ENCODE measurements around the gene PRPS1. TPM values are rescaled to one million over a fixed set of nuclear protein-coding genes. Genes with fewer than 3 reads are reported as not detected.

PRPS1 gene
- total and polyA plus RNA-seq, 4 donors: 11.7 to 42.0 (median 33.0) TPM

DNA sequence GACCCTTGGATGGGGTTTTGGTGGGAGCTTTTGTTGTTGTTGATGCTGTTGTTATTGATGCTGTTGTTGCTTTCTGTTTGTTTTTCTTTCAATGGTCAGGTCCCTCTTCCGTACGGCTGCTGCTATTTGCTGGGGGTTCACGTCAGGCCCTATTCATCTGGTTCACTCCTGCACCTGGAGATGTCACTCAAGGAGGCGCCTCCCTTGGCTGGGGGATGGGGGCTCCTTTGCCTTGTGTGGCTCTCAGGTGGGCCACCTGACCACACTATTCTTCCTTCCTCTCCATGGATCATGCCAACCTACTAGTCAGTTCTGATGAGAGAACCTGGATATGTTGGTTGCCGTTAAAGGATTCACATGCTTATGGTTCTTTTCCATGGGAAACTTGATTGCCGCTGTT lies 39.1 kb upstream of the PRPS1 start:
- TF ChIP-seq, protein P1, sequence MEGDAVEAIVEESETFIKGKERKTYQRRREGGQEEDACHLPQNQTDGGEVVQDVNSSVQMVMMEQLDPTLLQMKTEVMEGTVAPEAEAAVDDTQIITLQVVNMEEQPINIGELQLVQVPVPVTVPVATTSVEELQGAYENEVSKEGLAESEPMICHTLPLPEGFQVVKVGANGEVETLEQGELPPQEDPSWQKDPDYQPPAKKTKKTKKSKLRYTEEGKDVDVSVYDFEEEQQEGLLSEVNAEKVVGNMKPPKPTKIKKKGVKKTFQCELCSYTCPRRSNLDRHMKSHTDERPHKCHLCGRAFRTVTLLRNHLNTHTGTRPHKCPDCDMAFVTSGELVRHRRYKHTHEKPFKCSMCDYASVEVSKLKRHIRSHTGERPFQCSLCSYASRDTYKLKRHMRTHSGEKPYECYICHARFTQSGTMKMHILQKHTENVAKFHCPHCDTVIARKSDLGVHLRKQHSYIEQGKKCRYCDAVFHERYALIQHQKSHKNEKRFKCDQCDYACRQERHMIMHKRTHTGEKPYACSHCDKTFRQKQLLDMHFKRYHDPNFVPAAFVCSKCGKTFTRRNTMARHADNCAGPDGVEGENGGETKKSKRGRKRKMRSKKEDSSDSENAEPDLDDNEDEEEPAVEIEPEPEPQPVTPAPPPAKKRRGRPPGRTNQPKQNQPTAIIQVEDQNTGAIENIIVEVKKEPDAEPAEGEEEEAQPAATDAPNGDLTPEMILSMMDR (IDR thresholded peaks at IDR 0.05; ENCODE audit: control extremely low read depth, extremely low read depth): no peak
- H3K4me3 ChIP-seq: no peak overlapping the region
- H3K36me3 ChIP-seq (ENCODE audit: control insufficient read depth in 4 of 4, insufficient read depth in 4 of 4, low read length in 4 of 4): no peaks in the 10 kb centered on the region
- ATAC-seq (ENCODE audit: insufficient read depth, low FRiP score) (no peak), DNase-seq (no peak)
- H3K9me3 ChIP-seq (ENCODE audit: control insufficient read depth in 4 of 4, insufficient read depth in 3 of 4, low read length in 3 of 4): no peaks in the 10 kb centered on the region
- H3K4me1 ChIP-seq (ENCODE audit: control insufficient read depth in 5 of 5, insufficient read depth in 5 of 5, low read length in 5 of 5): no peaks in the 10 kb centered on the region
- no peak overlapping the region for H3K9ac ChIP-seq (ENCODE audit: insufficient read depth in 1 of 2, low read length in 2 of 2)
- 90 to 92% methylated on average over 6 of the region's 6 CpGs for WGBS, 2 donors
- H3K27me3 ChIP-seq (ENCODE audit: control insufficient read depth in 3 of 3, insufficient read depth in 3 of 3, low read length in 2 of 3): peaks cover 0 to 6% (median 0%) of the 10 kb centered on the region in 3 donors
- no peak overlapping the region for H3K27ac ChIP-seq (ENCODE audit: low read depth in 1 of 2, low read length in 1 of 2)

DNA sequence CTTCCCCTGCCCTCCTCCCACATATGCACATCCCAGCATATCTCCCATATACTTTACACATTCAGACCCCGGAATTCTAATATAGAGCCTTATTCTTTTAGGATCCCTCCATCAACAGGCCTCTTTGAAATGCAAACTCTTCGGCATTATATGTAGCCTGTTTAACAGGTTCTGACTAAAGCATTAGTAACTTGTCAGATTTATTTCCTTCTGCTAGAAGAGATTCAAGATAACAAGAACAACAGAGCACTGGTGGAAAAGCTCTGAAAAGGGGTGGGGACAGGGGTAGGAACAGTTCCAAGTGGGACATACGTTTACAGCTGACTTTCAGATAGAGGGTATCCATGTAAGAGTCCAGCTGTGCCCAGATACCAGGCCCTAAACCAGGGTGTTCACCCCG lies 31.7 kb upstream of the PRPS1 start:
- TF ChIP-seq, protein P1 (IDR thresholded peaks at IDR 0.05; ENCODE audit: control extremely low read depth, extremely low read depth): no peak
- H3K9ac ChIP-seq (ENCODE audit: insufficient read depth in 1 of 2, low read length in 2 of 2): no peak overlapping the region

DNA sequence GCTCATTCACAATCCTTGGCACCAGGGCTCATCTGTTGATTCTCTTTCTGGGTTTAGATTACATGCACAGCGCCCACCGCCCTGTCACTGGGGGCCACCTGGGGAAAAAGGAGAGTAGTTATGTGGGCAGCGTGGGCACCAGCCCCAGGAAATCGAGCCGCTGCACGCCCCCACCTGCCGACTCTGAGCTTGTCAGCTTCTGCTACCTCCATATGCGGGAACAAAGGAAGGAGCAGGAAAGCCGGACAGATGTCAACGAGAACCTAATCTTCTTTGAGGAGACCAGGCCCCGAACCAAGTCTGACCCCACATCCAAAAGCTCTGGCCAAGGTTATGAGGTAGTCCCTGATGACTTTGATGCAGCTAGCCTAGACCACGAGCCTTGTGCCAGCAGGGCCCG lies 31.0 kb upstream of the PRPS1 start:
- TF ChIP-seq, protein P1 (IDR thresholded peaks at IDR 0.05; ENCODE audit: control extremely low read depth, extremely low read depth): no peak
- Histone ChIP-seq H3K36me3 (ENCODE audit: control insufficient read depth in 4 of 4, insufficient read depth in 4 of 4, low read length in 4 of 4) (no peaks in the 10 kb centered on the region), H3K9me3 (ENCODE audit: control insufficient read depth in 4 of 4, insufficient read depth in 3 of 4, low read length in 3 of 4) (no peaks in the 10 kb centered on the region), H3K4me1 (ENCODE audit: control insufficient read depth in 5 of 5, insufficient read depth in 5 of 5, low read length in 5 of 5) (peaks cover 0 to 10% (median 0%) of the 10 kb centered on the region in 5 donors), H3K27ac (ENCODE audit: low read depth in 1 of 2, low read length in 1 of 2) (no peak overlapping the region), H3K9ac (ENCODE audit: insufficient read depth in 1 of 2, low read length in 2 of 2) (no peak overlapping the region), H3K27me3 (ENCODE audit: control insufficient read depth in 3 of 3, insufficient read depth in 3 of 3, low read length in 2 of 3) (peaks cover 0 to 10% (median 0%) of the 10 kb centered on the region in 3 donors), H3K4me3 (no peak overlapping the region)
- no peak for DNase-seq
- 88 to 92% methylated on average over 13 of the region's 13 CpGs for WGBS, 2 donors
- ATAC-seq (ENCODE audit: insufficient read depth, low FRiP score): no peak

More for the DNA sequence above, 31.7 kb upstream of the PRPS1 start:
- 52 to 72% methylated on average over 4 of the region's 4 CpGs for WGBS, 2 donors
- peaks cover 0 to 10% (median 0%) of the 10 kb centered on the region in 5 donors for H3K4me1 ChIP-seq (ENCODE audit: control insufficient read depth in 5 of 5, insufficient read depth in 5 of 5, low read length in 5 of 5)
- H3K36me3 ChIP-seq (ENCODE audit: control insufficient read depth in 4 of 4, insufficient read depth in 4 of 4, low read length in 4 of 4): no peaks in the 10 kb centered on the region
- H3K9me3 ChIP-seq (ENCODE audit: control insufficient read depth in 4 of 4, insufficient read depth in 3 of 4, low read length in 3 of 4): no peaks in the 10 kb centered on the region
- DNase-seq: peak in 2 of 3 donors; percentile 10 to 25
- no peak overlapping the region for H3K4me3 ChIP-seq
- H3K27me3 ChIP-seq (ENCODE audit: control insufficient read depth in 3 of 3, insufficient read depth in 3 of 3, low read length in 2 of 3): peaks cover 0 to 10% (median 0%) of the 10 kb centered on the region in 3 donors
- no peak overlapping the region for H3K27ac ChIP-seq (ENCODE audit: low read depth in 1 of 2, low read length in 1 of 2)
- ATAC-seq (ENCODE audit: insufficient read depth, low FRiP score): no peak

DNA sequence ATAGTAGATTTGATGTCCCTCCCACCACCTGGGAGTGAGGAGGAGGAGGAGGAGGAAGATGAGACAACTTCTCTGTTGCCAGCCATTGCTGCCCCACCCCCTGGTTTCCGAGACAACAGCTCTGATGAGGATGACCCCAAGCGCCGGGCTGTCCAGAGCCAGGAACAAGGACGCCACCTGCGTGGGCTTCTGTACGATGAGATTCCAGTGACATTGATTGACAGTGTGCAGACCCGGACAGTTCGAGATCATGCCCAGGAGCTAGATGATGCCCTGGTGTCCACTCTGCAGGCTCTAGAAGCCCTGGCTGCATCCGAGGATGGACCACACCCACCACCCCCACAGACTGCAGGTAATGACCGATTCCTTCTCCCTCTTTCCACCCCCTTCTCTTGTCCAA lies 30.5 kb upstream of the PRPS1 start:
- Histone ChIP-seq H3K4me3 (no peak overlapping the region), H3K27me3 (ENCODE audit: control insufficient read depth in 3 of 3, insufficient read depth in 3 of 3, low read length in 2 of 3) (peaks cover 0 to 12% (median 0%) of the 10 kb centered on the region in 3 donors), H3K9ac (ENCODE audit: insufficient read depth in 1 of 2, low read length in 2 of 2) (no peak overlapping the region), H3K36me3 (ENCODE audit: control insufficient read depth in 4 of 4, insufficient read depth in 4 of 4, low read length in 4 of 4) (no peaks in the 10 kb centered on the region), H3K4me1 (ENCODE audit: control insufficient read depth in 5 of 5, insufficient read depth in 5 of 5, low read length in 5 of 5) (peaks cover 0 to 10% (median 0%) of the 10 kb centered on the region in 5 donors), H3K9me3 (ENCODE audit: control insufficient read depth in 4 of 4, insufficient read depth in 3 of 4, low read length in 3 of 4) (no peaks in the 10 kb centered on the region), H3K27ac (ENCODE audit: low read depth in 1 of 2, low read length in 1 of 2) (no peak overlapping the region)
- TF ChIP-seq, protein P1 (IDR thresholded peaks at IDR 0.05; ENCODE audit: control extremely low read depth, extremely low read depth): no peak
- no peak for ATAC-seq (ENCODE audit: insufficient read depth, low FRiP score)
- DNase-seq: no peak
- WGBS, 2 donors: 87 to 94% methylated on average over 9 to 10 of the region's 10 CpGs
